DMS114 treated with DMSO at 0.1 percent for 48 hours (cell line): ENCODE measurements around the gene TMEM245.
A peak's percentile ranks its signal among the peaks of the same experiment; 100 is the strongest.

ENCODE experiments used
- DNase-seq: peaks from one replicate; lab custom pipeline; 2025; ENCODE audit not compliant: unreplicated experiment; lab: John Stamatoyannopoulos, UW

The TMEM245 gene

DNA sequence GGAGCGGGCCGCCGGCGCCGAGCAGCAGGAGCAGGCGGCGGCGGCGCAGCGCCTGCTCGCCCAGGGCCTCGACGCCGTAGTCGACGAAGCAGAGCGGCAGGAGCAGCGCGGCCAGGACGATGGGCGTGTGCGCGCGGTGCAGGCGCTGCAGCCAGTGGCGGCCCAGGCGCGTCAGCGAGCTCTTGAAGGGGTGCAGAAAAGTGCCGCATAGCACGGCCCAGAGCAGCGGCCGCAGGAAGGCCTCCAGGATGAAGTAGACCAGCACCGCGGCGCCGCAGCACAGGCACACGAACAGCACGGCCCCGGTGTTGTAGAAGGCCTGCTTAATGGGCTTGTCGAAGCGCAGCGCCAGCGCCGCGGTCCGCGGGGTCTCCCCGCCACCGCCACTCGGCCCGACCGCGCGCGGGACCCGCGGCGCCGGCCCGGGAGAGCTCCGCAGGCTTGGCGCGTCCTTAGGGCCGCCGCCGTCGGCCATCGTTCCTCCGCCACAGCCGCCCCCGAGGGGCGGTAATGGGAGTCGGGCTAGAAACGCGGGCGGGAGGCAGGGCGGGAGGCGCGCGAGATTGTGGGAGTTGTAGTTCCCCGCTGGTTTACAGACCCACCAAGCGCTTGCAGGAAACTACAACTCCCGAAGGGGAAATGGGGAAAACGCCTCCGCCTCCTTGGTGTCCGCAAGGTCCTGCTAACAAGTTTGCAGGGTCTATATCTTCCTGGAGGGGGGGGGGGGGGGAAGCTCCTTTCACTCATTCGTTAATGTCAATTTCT is at the start of gene TMEM245:
Gene TMEM245 (minus strand): TSS at position 509 of the 765 bp plus-strand sequence. CDS start 34 bp downstream, at position 475.
- peak; percentile 89 for DNase-seq

DNA sequence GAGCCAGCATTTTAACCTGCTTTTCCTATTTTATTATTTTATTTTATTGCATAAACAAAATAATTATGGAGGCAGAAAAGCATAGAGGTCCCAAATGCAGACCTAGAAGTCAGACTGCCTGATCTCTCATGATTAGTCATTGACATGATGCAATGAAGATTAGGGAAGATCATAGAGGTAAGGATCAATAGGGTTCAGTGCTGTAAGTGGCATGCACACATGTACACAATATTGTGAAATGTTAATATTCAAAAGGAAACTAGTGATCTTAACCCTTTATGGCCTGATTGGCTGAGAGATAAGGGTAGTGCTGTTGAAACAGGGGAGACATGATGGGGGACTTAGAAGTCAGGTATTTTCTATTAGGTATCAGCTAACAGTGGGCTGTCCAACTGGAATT is 48.4 kb upstream of the TMEM245 start:
- DNase-seq: no peak

DNA sequence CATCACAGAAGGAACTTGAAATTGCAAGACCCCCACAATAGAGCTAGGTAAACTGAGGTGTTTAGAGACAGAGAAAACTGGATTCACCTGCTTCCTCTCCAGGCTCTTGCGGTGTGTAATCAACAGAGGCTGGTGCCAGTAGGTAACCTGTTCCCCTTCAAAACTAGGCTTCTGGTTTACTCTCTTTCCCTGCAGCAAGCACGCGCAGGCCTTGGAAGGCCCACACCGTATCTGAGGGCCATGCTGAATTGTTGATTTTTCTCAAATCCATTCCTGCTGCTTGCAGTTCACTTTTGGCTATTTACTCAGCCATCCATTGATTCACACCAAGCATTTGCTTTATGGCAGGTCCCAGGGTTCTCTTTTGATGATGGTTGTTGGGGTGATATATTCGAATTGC is 48.0 kb upstream of the TMEM245 start:
- no peak for DNase-seq

DNA sequence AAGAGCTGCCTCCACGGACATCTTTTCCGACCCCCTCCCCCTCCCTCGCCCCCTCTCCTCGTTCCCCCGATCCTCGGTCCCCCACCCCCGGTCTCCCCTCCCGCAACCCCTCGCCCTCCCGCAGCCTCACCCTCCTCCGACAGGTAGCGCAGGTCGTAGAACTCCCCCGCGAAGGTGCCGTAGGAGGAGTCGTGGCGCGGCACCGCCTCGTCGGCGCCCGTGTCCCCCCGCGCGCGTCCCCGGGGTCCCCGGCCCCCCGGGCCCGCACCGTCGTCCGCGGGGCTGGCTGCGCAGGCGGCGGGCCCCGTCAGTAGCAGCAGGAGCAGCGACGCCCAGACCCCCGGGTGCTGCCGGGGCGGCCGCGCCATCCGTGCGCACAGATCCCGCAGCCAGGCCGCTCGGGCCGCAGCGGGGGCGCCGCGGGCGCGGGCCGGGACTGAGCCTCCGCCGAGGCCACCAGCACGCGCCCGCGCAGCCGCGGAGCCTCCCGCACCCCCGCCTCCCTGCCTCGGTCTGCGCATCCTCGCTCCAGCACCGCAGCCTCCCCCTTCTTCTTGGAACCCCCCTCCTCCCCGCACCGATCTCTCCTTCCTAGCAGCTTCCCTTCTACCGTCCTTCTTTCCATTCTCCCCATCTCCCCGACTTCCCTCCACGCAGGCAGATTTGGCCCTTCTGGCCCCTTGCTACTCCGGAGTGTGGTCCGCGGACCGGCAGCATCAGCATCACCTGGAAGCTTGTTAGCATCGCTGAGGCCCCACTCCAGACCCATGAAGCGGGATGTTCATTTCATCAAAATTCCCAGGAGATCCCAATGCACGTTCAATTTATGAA is 47.2 kb upstream of the TMEM245 start, which contains the start of gene FRRS1L:
Gene FRRS1L (minus strand): TSS at position 479 of the 831 bp plus-strand sequence. CDS start 111 bp downstream, at position 368.
- no peak for DNase-seq

DNA sequence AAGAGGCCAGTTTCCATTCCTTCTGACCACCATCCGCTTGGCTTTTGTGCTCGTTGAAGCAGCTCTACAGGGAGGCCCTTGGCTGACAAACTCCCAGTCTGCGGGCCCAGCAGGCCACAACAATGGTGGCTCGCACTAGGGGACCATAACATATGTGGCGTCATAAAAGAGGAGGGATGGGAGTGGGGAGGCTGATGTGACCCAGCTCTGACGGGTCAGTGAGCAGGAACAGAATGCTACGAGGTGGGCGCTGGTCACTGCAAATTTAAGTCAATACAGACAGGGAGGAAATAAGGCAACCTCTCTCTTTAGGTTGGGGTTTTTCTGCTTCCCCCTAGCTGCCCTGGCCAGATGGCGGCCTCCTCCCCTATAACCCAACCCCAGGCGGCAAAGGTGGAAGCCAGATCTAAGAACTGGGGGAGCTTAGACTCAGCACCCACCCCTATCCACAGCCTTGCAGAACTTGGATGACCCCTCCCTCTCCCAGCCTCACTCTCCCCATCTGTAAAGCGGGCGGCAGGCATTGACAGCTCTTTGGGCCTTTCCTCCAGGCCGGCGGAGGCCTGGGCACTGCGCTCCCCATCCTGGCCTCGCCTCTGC is 46.5 kb upstream of the TMEM245 start:
- DNase-seq: no peak

DNA sequence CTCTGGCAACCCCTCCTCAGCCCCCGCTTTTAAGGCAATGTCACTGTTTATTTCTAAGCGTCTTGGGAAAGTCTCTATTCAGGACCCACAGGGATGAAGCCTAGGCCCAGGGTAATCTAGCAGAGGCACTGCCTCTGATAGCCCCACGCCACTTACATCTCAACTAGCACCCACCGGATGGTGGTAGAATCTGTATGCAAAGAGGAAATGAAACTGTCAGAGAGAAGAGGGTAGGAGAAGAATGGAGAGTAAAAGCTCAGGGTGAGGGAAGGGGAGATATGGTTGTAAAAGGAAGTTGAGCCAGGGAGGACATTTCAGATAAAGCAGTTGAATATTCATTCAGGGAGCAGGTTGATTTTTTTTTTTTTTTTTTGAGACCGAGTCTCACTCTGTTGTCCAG is 44.3 kb upstream of the TMEM245 start:
- DNase-seq: no peak

DNA sequence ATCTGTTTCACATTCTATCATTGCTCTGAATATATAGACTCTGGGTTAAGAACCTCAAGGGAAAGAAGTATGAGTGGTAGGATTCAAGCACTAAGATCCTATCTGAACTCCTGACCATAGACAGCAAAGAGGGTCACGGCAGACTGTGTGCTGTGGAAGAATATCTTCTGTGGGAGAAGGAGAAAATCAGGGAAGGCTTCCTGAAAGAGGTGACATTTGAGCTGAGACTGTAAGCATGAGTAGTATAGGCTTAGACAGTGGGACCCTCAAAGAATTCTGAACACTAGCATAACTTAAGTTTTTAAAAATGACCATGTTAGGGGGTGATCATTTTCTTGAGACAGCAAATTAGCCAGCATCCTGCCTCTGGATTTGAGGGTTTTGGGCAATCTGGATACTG is 43.4 kb upstream of the TMEM245 start:
- DNase-seq: no peak

DNA sequence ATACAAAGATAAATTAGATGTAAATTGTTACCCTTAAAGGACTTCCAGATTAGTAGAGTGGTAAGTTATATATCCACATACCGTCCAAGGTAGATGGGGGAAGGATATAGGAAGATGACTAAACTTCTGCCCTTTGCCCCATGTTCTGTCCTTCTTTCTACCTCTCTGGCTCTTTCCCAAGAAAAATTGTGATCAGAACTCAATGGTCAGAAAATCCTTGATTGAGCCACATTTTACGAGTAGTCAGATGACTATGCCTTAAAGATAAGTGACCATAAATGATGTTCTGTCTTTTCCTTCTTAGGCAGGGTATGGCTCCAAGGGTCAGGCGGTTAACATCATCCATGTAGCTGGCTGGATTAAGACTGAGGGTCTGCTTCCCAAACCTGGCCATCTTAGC is 42.9 kb upstream of the TMEM245 start:
- no peak for DNase-seq

DNA sequence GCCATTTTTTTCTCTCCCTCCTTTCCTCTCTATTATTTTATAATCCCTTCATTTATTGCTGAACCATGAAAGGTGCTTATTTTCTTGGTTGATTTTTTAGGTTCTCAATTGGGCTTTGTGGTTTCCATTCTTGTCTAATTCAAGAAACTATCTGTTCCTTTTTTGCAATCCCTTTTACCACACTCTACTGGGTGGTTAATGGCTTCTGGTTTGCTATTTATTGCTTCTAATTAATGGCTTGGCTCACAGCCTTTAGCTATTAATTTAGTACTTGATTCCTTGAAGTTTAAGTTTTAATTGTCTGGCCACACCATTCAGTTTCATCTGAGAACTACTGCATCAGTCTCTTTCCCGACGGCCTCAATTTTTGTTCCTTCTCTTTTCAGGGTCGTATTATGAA is 41.7 kb upstream of the TMEM245 start:
- no peak for DNase-seq

DNA sequence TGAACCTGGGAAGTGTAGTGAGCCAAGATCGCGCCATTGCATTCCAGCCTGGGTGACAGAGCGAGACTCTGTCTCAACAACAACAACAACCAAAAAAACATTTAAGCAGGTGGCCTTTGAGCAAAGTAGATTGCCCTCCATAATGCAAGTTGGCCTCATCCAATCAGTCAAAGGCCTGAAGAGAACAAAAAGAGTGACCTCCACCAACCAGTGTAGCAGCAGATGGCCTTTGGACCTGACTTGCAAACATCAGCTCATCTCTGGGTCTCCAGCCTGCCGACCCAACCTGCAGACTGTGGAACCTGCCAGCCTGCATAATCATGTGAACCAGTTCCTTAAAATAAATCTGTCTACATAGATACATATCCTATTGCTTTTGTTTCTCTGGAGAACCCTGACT is 39.8 kb upstream of the TMEM245 start:
- DNase-seq: no peak

DNA sequence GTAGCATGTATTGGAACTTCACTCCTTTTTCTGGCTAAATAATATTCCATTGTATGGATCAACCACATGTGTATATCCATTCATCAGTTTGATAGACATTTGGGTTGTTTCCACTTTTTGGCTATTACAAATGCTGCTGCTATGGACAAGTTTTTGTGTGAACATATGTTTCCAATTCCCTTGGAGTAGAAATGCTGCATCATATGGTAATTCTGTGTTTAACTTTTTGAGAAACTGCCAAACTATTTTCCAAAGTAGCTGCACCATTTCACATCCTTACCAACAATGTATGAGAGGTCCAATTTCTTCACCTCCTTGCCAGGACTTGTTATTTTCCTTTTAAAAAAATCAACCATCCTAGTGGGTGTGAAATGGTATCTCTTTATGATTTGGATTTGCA is 38.9 kb upstream of the TMEM245 start:
- no peak for DNase-seq

DNA sequence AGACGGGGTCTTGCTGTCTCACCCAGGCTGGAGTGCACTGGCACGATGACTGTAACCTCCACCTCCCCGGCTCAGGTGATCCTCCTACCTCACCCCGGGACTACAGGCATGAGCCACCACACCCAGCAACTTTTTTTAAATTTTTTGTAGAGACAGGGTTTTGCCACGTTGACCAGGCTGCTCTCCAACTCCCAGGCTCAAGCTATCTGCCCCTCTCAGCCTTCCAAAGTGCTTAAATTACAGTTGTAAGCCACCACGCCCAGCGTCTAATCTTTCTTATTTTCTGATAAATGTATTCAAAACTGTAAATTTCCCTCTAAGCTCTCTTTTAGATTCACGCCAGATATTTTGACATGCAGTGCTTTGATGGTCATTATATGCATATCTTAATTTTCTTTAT is 37.0 kb upstream of the TMEM245 start:
- no peak for DNase-seq

DNA sequence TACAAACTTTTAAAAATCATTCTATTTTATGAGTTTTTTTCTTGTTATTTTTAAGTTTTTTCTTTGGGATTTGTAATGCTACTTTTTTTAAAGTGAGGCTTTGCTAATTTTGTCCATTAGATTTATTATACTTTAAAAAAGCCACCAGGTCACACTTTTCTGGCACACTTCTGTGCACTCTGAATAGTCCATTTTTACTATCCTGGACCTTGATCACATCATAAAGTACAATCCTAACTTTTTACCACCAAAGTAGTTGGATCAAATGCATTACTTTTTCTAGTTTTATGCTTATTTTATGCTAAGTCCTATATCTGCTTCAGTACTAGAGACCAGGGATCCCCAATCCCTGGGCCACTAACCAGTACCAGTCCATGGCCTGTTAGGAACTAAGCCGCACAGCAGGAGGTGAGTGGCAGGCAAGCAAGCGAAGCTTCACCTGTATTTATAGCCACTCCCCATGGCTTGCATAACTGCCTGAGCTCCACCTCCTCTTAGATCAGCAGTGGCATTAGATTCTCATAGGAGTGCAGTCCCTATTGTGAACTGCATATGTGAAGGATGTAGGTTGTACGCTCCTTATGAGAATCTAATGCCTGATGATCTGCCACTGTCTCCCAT is 31.3 kb upstream of the TMEM245 start:
- no peak for DNase-seq

DNA sequence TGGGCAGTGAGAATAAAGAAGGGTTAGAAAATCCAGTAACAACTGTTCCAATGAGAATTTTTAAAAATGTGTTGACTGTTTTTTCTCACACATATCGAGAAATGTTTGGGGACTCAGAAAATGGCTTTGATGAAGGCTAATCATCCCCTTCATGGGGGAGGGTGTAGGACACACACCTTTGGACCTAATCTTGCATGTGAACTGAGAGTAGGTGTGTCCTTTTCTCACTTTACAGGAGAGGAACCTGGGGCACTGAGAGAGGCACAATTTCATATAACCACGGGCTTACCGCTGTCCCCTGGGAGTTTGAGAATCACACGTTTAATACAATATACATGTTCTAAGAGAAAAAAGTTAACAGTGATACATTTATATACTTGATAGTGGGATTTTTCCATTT is 30.0 kb upstream of the TMEM245 start:
- DNase-seq: no peak

DNA sequence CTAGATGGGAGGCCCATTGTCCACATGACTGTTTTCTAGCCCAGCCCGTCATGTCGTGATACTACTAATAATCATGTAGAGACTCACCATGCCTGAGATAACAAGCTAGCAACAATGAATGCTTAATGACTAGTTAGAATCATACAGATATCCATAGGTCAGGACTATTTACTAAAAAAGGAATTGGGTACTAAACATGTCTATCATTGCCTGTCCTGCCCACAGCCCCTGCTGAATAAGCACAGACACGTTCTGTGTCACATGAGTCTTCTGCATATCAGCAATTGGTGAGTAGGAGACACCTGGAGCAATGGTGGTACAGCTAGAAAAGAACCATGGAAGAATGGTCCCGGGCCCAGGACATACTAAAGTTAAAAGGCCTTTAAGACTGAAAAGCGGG is 29.3 kb upstream of the TMEM245 start:
- no peak for DNase-seq

DNA sequence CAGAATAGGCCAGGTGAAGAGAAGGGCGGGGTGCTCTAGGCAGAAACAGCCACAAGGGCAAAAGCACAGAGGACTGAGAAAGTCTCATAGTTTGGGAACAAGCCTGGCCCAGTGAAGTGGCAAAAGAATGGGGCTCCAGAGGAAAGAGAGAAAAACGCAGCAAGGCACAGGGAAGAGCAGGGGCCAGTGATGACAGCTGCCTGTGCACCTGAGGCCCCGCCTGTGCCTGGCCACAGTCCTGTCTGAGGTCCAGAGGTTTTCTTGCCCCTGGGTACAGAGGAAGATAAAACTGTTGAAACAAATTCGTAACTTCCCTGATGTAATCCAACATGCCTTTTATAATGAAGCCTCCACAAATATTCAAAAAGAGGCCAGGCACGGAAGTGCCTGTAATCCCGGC is 25.3 kb upstream of the TMEM245 start:
- no peak for DNase-seq

DNA sequence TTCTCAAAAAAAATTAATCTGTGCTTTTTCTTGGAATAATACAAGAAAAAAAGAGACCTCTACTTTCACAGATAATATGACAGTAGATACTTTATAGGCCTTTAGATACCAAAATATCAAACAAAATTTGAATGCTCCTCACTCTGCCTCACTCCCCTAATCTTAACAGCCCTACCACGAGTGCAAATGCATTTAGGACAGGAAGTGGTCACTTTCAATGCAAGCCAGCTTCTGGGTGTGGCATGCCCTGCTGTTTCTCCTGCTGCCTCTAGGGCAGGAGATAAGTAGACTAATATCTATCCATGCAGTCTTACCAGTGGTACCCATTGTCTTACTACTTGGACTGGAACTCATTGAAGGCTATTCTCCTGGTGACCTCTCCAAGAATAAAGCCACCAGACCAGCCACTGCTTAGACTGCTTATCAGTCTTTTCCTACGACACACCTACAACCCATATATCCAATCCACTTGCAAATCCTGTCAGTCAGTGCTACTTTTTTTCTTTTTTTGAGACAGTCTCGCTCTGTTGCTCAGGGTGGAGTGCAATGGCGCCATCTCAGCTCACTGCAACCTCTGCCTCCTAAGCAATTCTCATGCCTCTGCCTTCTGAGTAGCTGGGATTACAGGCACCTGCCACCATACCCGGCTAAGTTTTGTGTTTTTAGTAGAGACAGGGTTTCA is 24.3 kb upstream of the TMEM245 start:
- DNase-seq: no peak

DNA sequence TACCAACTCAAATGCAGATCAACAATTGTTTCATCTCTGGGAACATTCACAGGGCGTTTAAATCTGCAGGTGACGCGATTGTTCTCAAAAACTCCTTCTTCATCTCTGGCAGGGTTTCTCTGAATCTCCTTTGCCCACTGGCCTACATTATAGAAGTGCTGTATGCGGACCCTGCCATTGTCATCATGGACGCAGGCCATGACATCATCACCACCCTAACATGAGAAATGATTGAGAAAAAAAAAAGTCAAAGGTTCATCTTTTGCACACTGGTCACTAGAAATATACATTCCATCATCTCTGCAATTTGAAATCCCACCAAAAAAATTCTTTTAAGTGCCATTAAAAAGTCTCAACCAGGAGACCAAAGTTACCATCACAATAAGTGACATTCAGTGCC is 21.6 kb upstream of the TMEM245 start:
- DNase-seq: no peak

DNA sequence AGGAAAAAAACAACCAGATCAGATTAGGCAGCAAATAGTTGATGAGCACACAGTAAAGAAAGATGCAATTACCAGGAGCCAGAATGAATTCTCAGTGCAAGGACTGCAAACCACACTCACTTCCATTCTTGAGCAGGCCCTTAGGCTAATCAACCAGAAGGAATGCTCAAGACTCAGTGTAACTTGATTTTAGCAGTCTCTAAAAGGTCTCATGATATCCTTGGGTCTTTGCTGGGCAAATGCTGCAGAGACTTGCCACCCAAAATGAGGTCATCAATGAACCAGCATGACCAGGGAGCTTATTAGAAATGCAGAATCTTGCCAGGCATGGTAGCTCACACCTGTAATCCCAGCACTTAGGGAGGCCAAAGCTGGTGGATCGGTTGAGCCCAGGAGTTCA is 20.1 kb upstream of the TMEM245 start:
- DNase-seq: no peak

DNA sequence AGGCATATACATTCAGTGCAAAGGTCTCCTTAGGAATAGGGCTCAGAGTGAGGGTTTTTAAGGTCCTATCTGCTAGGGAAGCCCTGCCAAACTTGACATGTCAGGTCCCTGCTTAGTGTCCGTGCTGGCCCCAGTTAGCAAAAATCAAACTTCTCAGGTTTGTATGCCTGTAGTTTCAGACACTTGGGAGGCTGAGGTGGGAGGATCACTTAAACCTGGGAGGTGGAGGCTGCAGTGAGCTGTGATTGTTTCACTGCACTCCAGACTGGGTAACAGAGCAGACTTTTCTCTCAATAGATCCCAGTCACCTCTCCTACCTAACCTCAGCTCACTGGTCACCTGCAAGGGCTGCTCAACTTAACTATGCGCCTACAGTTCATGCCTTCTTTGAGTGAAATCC is 18.7 kb upstream of the TMEM245 start:
- DNase-seq: no peak

DNA sequence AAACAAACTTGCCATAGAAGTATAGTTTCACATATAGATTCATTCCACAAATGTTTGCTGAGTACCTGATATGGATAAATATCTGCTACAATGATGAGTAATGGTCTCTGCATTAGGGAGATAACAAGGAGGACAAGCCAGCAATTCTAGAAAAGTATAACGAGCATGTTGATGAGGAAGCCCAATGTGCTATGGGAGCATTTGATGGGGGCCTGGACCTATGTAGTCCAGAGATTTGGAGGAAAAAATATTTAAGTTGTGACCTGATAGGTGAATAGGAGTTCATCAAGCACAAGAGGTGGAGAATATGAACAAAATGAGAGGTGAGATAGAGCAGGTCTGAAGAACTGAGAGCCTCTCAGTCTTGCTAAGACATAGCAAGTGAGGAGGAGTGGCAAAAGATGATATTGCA is 14.4 kb upstream of the TMEM245 start:
- no peak for DNase-seq
